Measurements from ENCODE around the gene DNAH14. TPM values are rescaled to one million over a fixed set of nuclear protein-coding genes. Genes with fewer than 3 reads are reported as not detected.

DNAH14 gene
- total RNA-seq, 1 experiment from 2014 or later, result 39.7 TPM

GRCh38 chr1:225253784-225254183 lies 324.3 kb downstream of the DNAH14 start:
- no CpG with 5 or more reads among the region's 3 CpGs for WGBS (ENCODE audit: extremely low coverage, insufficient read length, low lambda C conversion rate)
- no peaks in the 10 kb centered on the region for H3K4me1 Mint-ChIP-seq
- Histone ChIP-seq H3K4me1 (ENCODE audit: insufficient read depth, low read length) (no peaks in the 10 kb centered on the region), H4K20me1 (ENCODE audit: control insufficient read depth, insufficient read depth, insufficient read length) (no peaks in the 10 kb centered on the region), H3K27me3 (ENCODE audit: insufficient read depth, low read length) (no peaks in the 10 kb centered on the region), H2BK5ac (ENCODE audit: insufficient read length, low read length) (no peak overlapping the region), H2BK20ac (ENCODE audit: low read depth, low read length, poor library complexity, severe bottlenecking) (no peak overlapping the region), H3K79me2 (ENCODE audit: insufficient read depth, low read length) (no peaks in the 10 kb centered on the region), H4K8ac (replicated peaks; ENCODE audit: insufficient read length, low read depth, low read length) (no peak overlapping the region), H2BK120ac (ENCODE audit: low read depth, low read length, poor library complexity, severe bottlenecking) (no peak overlapping the region), H3K9ac (ENCODE audit: extremely low read depth, insufficient read length, low read length) (no peak overlapping the region), H4K91ac (ENCODE audit: insufficient read length, low read depth, low read length) (no peak overlapping the region), H3K27ac (ENCODE audit: insufficient read length, low read depth, low read length) (no peak overlapping the region), H2BK12ac (ENCODE audit: insufficient read length, low read depth, low read length) (no peak overlapping the region), H2AFZ (ENCODE audit: low read length) (no peak overlapping the region), H4K5ac (ENCODE audit: insufficient read length, low read depth, low read length) (no peak overlapping the region), H3K23ac (ENCODE audit: insufficient read length, low read depth, low read length) (no peak overlapping the region), H3K9me3 (ENCODE audit: control insufficient read depth, low read depth, low read length) (no peaks in the 10 kb centered on the region), H3K18ac (ENCODE audit: insufficient read length, low read depth, low read length) (no peak overlapping the region), H3K56ac (ENCODE audit: insufficient read length, low read depth, low read length) (no peak overlapping the region), H3K14ac (ENCODE audit: insufficient read depth, low read length) (no peak overlapping the region), H2BK15ac (ENCODE audit: low read depth, low read length) (no peak overlapping the region), H3K23me2 (ENCODE audit: insufficient read length, low read depth, low read length, poor library complexity, severe bottlenecking) (no peaks in the 10 kb centered on the region), H3K4ac (ENCODE audit: low read depth, low read length) (no peak overlapping the region), H3K79me1 (ENCODE audit: insufficient read depth, low read depth, low read length, poor library complexity, severe bottlenecking) (no peaks in the 10 kb centered on the region), H2AK5ac (ENCODE audit: insufficient read length, low read length) (no peak overlapping the region), H3K4me2 (ENCODE audit: insufficient read depth, insufficient read length, low read length) (no peak overlapping the region), H3T11ph (ENCODE audit: low read length) (no peak overlapping the region)
- H3K36me3 Mint-ChIP-seq (ENCODE audit: insufficient read depth in 1 of 3, low read depth in 3 of 3), result no peaks in the 10 kb centered on the region
- H3K4me3 Mint-ChIP-seq, result no peak overlapping the region
- peaks cover 0 to 2% of the 10 kb centered on the region in 2 experiments; a peak in 1 of 5 replicates for H3K9me3 Mint-ChIP-seq
- no peak for TF ChIP-seq CTCF (conservative IDR thresholded peaks at IDR 0.05)
- H3K27ac Mint-ChIP-seq, result no peak overlapping the region
- DNase-seq, result no peak
- no peaks in the 10 kb centered on the region for H3K27me3 Mint-ChIP-seq (ENCODE audit: low read depth)
